GM18858 (cell line): ENCODE results near the gene STAC2.

Experiments
- ATAC-seq: cut with Tn5 transposase; IDR thresholded peaks from one replicate; pipeline ENCODE4 v1.9.1; 2021; ENCODE audit not compliant: unreplicated experiment

Gene STAC2

DNA sequence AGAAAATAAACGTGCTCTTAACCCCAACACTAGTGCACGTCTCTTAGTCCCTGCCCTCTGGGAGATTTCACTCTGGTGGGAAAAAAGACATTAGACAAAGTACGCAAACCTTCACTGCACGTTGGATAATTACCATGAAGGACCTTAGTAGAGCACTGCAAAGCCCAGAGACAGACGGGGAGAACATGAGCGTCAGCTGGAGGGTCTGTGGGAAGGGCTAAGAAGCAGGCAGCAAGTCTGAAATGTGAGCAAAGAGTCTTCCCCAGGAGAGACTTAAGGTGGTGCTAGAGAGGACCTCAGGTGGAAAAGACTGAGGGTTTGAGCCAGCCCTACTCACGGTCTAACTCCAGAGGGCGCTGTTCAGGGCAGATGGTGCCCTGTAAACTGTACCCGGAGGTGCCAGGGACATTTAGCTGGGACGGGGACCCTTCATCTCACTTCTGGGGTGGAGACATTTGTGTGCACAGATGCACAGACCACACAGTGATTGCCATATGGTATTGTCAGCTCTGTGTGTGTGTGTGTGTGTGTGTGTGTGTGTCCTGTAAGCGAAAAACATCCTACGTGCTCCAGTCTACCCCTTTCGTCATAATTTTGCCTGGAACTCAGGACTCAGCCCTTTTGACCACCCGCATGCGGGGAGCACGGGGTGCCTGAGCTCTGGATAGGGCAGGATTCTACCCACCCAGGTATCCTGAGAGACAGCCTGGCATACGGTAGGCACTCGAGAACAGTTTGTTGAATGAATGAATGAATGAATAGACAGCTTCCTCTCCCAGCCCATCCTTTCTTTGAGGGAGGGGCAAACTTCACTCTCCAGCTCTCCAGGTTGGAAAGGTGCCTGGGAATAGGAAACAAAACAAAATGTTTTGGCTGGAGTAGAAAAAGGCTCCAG, 10.1 kb upstream of the STAC2 start:
- ATAC-seq, result no peak

DNA sequence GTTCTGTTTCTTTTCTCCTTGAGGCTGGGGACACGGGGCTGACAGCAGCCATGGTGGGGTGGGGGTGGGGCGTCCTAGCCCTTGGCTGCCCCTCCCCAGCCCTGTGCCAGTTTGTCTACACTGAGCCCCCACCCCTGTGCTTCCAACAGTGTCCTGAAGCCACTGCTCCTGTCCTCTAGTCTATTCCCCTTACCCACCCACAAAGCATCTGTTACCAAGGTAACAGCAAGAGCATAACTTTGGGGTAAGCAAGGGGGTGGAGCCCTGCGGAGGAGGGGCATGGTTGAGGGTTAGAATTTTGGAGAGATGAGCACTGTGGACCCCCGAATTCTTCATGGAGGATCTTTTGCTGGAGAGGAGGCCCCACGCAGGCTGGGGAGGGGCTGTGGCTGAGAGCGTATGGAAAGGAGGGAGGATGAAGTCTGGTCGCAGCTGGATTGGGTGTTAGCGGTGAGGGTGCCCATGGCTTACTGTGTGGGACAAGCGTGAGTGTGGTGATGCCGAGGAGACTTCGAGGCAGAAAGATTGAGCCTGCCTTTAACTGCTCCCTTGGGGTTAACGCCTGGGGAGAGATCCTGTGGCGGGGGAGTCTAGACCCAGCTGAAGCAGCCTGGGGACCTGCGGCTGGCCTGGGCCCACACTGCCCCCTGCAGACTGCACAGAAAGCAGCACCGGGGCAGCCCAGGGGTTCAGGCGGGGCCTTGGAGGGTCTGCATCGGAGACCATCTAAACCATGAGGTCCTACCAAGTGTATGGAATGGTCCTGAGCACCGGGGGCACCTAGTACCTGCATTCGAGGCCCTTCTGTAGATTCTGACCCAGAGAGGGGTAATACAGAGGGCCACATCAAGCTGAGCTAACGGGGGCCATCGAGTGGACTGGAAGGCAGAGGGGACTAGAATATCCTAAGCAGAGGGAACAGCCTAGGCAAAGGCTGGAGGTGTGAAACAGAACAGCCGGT, 6.1 kb upstream of the STAC2 start:
- no peak for ATAC-seq

DNA sequence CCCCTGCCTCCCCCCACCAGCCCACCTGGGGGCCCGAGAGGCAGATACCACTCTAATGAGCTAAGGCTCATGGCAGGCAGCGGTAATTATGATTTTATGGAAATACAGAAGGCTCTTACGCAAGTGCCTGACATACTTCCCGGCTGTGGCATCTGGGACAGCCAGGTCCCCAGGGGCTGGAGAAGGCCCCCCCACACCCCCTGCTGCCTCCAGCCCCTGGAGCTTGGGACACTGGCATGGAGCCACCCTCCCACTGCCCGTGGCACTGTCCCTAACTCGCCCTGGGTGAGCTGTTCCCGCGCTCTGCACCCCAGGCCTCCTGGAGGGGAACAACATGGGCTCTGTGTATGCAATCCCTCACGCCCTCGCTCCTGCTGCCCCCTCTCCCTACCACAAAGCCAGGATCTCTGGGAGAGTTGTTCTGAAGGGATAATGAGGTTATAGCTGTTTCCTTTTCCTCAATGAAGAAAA, 5.4 kb upstream of the STAC2 start:
- no peak for ATAC-seq

DNA sequence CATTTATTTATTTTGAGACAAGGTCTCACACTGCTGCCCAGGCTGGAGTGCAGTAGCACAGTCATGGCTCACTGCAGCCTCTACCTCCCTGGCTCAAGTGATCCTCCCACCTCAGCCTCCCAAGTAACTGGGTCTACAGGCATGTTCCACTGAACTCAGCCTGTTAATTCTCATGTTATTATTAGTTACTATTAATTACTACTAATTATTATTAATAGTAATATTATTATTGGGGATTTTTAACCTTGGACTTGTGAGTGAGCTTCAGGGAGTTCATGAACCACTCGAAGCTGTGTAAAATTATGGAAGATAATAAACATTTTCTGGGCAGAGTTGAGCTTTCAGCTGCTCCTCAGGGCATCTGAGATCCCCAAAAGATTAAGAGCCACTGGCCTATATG, 4.6 kb upstream of the STAC2 start:
- ATAC-seq, result no peak

DNA sequence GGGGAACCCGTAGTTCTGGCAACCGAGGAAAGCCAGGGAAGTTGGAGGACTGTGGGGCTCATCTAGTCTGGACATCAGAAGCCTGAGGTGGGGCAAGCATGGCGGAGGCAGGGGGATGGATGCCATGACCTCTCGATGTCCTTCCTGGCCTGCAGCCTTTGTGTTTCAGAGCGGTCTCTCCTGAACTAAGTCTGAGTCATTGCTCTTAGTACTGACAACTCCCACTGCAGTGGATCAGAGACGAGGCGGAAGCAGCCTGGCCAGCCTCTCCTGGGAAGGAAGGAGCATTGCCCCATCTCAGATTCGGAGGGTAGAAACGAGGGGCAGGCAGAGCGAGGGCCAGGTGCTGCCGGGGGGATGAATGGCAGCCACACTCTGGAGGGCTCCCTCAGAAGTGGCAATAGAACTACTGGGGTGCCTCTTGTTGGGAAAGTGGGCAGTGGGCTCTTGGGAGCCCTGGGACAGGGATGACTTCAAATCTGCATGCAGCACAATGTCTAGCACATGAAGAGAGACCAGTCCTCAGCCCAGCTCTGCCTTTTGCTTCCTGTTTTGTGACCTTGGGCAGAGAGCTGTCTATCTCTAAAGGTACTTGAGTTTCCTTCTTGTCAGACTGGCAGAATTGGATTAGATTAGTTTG, 3.6 kb upstream of the STAC2 start:
- ATAC-seq, result no peak

DNA sequence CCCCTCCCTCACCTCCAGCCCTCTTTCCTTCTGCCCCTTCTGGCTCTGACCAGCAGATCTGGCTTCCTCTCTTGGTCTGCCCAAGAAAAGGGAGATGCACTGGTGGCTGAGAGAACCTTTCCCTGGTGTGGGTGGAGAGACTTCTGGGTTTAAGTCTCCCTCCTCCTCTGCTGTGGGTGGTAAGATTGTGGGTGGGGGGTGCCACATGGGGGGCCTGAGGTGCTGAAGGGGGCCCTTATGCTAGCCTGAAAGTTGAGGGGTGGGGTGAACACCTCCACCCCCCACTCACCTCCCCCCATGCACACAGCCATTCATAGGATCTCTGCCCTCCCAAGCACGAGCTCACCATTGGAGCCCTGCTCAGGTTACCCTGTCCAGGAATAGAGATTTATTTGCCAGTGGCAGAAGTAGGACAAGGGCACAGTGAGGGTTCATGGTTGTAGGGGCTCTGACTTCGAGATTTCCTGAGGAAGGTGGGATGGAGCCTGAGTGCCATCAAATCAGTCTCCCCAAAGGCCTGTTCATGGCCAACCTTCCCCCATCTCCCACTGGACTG, 1.7 kb upstream of the STAC2 start:
- ATAC-seq, result no peak

DNA sequence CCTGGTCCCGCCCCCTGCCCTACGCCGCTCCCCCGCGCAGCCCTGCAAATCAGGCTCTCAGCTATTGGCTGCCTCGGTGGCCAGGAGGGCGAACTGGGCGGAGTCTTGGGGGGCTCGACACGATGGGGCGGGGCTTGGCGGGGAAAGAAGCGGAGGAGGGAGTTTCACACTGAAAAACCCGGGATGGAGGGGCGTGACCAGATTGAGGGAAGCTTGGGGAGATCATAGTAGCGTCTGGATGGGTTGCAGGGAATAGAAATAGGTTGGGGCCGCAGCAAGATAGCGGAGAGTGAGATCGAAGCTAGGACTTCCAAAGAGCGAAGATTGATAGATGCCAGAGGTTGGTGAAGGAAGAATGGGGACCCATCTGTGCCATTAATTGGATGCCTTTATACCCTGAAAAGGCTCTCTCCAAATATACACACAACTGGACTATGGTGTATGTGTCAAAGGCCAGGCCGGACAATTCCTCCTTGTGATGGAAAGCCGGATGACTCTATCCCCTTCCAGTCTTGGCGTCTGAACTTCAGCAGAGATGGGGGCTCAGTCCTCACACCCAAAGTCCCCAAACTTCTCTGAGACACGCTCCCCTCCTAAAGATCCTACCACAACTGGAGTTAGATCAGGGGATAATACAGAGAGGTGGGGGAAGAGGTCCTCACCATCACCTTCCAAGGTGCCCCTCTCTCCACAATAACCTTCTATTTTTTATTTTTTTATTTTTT, 376 bp upstream of the STAC2 start:
- ATAC-seq, result no peak

DNA sequence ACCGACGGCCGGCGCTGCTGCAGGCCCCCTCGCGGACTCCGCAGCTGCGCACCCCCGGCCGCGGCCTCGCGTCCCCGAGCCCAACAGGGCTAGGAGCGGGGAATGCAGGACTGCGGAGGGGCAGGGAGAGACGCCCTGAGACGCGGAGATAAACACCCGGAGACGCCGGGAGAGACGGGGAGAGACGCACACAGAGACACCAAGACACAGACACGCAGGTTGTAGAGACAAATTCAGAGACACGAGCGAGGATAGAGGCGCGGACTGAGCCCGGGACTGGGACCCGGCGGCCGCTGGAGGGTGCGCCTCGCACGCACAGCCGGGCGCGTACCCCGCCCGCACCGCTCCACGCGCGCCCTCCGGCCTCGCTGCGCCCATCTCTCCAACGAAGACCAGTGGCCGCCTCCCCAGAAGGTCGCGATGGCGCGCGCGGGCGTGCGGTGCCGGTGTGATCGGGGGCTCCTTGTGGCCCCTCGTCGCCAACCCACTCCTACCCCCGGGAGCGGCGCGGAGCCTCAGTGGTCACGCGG, 902 bp downstream of the STAC2 start:
- no peak for ATAC-seq

DNA sequence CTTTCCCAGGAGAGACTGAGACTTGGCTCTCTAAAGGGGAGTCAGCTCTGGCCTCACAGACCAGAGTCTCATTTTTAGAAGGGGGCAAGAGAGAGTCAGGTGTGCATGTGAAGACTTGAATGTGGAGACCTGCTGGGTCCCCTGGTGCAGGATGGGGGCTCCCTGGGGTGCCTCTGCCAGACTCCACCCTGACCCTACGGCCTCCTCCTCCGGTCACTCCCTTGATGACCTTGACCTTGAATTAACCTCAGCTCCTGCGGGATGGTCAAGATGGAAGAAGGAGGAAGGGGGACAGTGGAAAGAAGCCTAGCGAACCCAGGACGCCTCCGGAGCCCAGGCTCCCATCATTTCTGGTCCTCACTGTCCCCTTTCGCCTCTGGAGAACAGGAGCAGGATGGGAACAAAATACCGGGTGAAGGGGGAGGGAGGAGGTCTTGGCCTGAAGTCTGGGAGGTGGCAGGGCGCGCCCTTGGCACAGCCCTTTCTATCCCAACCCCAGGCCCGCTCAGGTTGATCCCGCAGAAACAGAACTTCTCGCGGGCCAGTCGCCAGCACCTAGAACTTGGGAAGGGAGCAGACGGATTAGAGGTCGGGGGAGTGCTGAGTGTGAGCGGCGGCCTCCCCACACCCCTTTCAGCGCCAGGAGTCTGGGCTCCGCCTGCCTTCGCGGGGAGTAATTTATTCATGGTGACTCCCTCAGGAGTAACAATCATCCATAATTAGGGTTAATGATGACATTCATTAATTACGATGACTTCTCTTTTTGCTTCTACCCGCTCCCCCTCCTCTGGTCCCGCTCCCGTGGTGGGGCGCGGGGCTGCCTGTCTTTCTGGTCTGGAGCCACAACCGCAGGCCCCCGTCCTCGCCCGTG, 1.6 kb downstream of the STAC2 start:
- no peak for ATAC-seq

DNA sequence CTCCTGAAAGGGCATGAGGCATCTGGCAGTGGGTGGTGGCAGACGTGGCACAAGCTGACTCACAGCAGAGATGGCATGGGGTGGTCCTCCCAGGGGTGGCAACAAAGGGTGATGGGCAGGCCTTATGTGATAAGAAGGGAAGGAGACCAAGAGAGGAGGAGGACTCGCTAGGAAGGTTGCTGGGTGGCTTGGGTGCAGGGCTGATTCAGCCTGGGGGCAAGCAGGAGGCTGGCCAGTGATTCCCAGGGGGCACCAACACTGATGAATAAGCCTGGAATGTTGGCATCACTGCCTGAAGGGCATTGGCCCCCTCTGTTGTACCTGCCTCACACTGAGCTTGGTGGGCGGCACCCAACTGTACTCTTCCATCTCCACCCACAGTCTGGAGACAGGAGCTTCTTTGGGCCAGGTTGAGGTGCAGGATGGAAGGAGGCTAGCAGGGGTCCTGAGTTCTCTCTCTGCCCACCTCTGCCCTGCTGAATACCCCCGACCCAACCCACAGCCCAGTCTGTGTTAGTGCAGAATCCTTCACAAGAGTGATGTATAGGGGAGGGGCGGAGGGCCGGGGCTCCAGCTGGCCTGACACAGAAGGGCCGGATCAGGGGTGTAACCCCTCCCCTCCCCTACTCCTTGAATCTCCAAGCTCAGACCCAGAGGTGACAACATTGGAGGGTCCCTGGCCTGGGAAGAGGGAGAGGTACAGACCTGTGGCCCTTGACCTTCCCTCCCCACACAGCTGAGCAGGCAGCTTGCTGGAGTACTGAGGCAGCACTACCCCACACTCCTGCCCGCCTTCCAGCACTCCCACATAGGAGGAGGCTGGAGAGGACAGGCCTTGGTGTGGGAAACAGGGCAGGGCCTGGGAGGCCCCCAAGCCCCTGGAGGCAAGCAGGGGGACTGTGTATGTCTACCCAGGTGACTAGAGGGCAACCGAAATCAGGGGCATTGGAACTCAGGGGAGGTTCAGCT, 2.6 kb downstream of the STAC2 start:
- no peak for ATAC-seq

DNA sequence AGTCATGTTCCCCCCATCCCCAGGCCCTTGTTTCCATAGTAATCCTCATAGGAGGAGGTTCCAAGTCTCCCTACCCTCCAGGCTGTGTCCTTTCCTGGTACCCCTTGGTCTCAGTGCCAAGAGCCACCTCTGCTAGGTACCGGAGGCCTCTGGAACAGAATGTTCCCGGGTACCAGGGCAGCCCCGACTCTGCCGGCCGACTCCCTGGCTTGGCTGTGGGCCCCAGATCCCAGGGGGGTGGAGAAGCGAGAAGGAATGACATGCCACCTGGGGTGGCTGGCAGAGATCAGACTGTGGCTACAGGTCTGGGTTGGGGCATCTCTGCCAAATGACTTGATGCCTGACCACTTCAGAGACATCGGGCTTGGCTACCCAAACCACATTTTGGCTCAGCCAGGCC, 3.6 kb downstream of the STAC2 start:
- ATAC-seq, result no peak

DNA sequence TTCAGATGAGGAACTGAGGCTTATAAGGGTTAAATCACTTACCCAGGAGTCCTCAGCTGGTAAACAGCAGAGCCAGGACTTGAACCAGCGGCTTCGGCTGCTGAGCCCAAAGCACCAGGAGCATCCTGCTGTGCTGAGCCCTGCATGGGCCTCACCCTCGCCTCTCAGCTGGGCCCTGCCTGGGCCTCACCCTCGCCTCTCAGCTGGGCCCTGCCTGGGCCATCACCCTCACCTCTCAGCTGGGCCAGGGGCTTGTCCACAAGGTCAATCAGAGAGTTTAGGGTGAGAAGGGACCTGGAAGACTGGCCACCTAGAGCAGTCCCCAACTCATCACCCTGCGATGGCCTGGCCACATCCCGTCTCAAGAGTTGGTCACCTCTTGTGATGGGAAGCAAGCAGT, 4.2 kb downstream of the STAC2 start:
- ATAC-seq, result no peak

DNA sequence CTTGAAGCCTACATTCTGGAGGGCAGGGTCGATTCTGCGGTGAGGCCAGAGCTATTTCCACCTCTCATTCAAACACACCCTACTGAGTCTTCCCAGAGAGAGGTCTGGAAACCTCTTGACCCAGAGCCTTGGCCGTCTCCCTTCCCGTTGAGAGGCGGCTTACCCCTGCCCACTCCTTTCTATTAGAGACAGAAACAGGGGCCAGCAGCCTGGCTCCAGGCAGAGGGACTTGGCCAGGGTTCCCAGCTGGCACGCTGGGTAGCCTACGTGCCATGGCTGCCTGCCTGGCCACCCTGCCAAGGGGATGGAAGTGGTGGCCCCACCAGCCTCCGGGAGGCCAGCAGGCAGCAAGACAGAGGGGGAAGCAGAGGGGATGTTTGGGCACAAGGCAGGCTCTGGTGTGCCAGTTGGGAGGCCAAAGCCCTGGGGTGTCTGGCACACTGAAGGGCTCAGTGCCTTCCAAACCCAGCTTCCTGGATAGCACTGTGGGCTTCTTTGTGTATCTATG, 6.0 kb downstream of the STAC2 start:
- no peak for ATAC-seq

DNA sequence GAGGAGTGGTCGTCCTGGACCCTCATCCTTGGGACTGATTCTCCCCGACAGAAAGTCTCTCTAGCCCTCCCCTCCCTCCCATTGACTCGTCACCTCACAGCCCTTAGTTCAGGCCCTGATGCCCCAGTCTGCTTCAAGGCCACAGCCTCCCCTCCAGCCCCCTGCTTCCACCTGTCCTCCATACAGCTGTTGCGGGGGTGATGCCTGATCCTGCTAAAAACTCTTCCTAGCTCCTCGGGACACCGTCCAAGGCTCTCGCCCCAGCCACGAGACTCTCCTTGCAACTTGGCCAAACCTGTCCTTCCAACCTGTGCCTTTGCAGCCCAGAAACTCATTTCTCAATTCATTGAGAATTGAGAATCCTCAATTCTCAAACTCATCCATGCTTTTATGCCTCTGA, 6.8 kb downstream of the STAC2 start:
- no peak for ATAC-seq

DNA sequence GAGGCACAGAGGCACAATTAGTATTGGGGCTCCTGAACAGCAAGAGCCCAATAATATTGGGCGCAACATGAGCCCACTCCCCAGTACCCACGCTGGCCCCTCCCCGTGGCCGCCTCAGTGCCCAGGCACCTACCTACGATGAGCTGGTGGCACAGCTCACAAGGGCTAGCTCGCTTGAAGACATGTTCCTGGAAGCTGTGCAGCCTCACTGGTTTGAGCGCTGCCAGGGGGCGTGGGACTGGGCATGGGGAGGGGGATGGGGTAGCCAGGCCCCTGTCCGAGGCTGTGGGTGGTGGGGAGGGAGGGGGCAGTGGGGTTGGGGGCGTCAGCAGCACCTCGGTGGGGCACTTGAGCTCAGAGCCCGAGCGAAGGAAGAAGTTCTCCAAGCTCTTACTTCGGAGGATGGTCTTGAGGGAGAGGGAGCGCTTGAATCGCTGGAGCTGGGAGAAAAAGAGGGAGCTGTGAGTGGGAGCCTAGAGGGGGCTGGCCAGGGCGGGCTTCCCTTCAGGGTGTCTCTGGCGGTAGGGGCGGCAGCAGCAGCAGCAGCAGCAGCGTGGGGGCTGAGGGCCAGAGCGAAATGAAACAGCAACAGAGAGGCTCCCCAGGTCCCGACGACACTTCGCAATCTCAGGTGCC, 7.9 kb downstream of the STAC2 start:
- ATAC-seq, result no peak

DNA sequence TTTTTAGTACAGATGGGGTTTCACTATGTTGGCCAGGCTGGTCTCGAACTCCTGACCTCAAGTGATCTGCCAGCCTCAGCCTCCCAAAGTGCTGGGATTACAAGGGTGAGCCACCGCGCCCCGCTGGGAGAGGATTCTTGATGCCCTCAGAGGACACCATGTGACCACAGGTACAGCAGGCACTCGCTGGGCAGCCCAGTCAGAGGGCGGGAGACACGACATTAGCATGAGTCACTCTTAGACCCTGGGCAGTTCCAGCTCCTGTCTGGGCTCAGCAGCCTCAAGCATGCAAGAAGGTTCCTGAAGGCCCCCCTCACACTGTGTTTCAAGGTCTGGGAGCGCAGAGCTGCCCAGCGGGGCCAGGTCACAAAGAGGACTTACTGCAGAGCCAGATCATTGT, 11.9 kb downstream of the STAC2 start:
- no peak for ATAC-seq

DNA sequence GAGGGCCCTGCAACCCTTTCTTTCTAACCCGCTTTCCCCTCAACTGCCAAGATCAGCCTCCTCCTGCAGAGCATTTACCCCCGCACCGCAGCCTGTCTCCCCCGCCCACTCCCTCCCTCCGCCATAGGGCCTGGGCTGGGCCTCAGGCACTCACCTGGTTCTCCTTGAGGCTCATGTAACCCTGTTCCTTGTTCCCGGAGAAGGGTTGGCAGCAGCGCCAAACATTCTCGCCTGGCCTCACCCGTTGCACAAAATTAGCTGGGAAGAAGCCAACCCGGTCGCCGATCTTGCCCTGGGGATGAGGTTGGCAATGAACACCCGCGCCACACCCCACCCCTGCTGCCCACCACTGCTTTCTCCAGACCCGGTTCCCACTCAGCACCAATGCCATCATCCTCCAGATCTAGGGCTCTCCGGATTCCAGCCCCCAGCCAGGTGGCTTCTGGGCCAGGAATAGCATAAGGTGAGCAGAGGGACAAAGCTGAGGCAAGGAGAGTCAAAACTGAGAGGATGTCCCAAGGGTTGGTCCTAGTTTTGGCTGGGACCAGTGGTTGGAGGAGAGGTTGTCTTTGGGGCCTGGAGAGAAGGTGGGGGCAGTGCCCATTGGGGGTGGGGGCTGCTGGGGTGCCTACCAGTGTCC, 12.8 kb downstream of the STAC2 start:
- ATAC-seq, result no peak
